HEK293 (cell line): ENCODE measurements around the gene TAF8.

Experiments
- BCL11A ChIP-seq: fragments of 450-650 bp; formaldehyde crosslinking; IDR thresholded peaks from 2 replicates; pipeline ENCODE4 v1.5.1; 2016; ENCODE audit warnings: low read depth, missing biosample characterization, missing genetic modification characterization
- BCL11B ChIP-seq: fragments of 450-650 bp; formaldehyde crosslinking; IDR thresholded peaks from 2 replicates; pipeline ENCODE4 v1.5.1; 2016; ENCODE audit warnings: low read depth, missing biosample characterization, missing genetic modification characterization
- GLIS2 ChIP-seq: fragments of 450-650 bp; formaldehyde crosslinking; IDR thresholded peaks from 2 replicates; pipeline ENCODE4 v1.5.1; 2016; ENCODE audit warnings: missing biosample characterization, missing genetic modification characterization
- KLF8 ChIP-seq: fragments of 450-650 bp; formaldehyde crosslinking; IDR thresholded peaks from 2 replicates; pipeline ENCODE4 v1.5.1; 2016; ENCODE audit warnings: missing biosample characterization, missing genetic modification characterization
- ZBTB21 ChIP-seq: fragments of 450-650 bp; formaldehyde crosslinking; IDR thresholded peaks from 2 replicates; pipeline ENCODE4 v1.5.1; 2017; ENCODE audit warnings: missing biosample characterization, missing genetic modification characterization
- ZBTB7A ChIP-seq: fragments of 450-650 bp; formaldehyde crosslinking; IDR thresholded peaks from 2 replicates; pipeline ENCODE4 v1.5.1; 2016; ENCODE audit warnings: low read depth, missing biosample characterization, missing genetic modification characterization
- ZEB2 ChIP-seq: fragments of 450-650 bp; formaldehyde crosslinking; IDR thresholded peaks from 2 replicates; pipeline ENCODE4 v1.5.1; 2016; ENCODE audit warnings: missing biosample characterization, missing genetic modification characterization
- ZNF146 ChIP-seq: fragments of 450-650 bp; formaldehyde crosslinking; IDR thresholded peaks from 2 replicates; pipeline ENCODE4 v1.5.1; 2016; ENCODE audit warnings: missing biosample characterization, missing genetic modification characterization
- ZNF19 ChIP-seq: fragments of 450-650 bp; formaldehyde crosslinking; IDR thresholded peaks from 2 replicates; pipeline ENCODE4; 2016; ENCODE audit warnings: missing biosample characterization, missing genetic modification characterization, low read depth
- ZNF2 ChIP-seq: fragments of 450-650 bp; formaldehyde crosslinking; IDR thresholded peaks from 2 replicates; pipeline ENCODE4 v1.5.1; 2016; ENCODE audit warnings: missing biosample characterization, missing genetic modification characterization
- ZNF394 ChIP-seq: fragments of 450-650 bp; formaldehyde crosslinking; IDR thresholded peaks from 2 replicates; pipeline ENCODE4 v1.5.1; 2016; ENCODE audit warnings: missing biosample characterization, missing genetic modification characterization, mild to moderate bottlenecking, moderate library complexity, borderline replicate concordance
- ZNF585B ChIP-seq: fragments of 450-650 bp; formaldehyde crosslinking; IDR thresholded peaks from 2 replicates; pipeline ENCODE4 v1.5.1; 2016; ENCODE audit warnings: missing biosample characterization, missing genetic modification characterization
- ZNF626 ChIP-seq: fragments of 450-650 bp; sonication (Bioruptor Pico); formaldehyde crosslinking; IDR thresholded peaks from 2 replicates; pipeline ENCODE4 v1.5.1; 2018; ENCODE audit warnings: missing biosample characterization, missing genetic modification characterization, inconsistent platforms
- ZNF660 ChIP-seq: fragments of 450-650 bp; IDR thresholded peaks from 2 replicates; pipeline ENCODE4 v1.5.1; 2018; ENCODE audit warnings: missing biosample characterization, mild to moderate bottlenecking, missing genetic modification characterization
- ZNF701 ChIP-seq: fragments of 450-650 bp; formaldehyde crosslinking; IDR thresholded peaks from 2 replicates; pipeline ENCODE4 v1.5.1; 2016; ENCODE audit warnings: missing biosample characterization, missing genetic modification characterization
- ZXDB ChIP-seq: fragments of 450-650 bp; formaldehyde crosslinking; IDR thresholded peaks from 2 replicates; pipeline ENCODE4 v1.5.1; 2016; ENCODE audit warnings: missing biosample characterization, missing genetic modification characterization
- TF ChIP-seq, protein P1 (sequence below): fragments of 450-650 bp; formaldehyde crosslinking; IDR thresholded peaks from 2 replicates; pipeline ENCODE4 v1.5.1; 2016; ENCODE audit warnings: missing biosample characterization, missing genetic modification characterization, borderline replicate concordance
- TF ChIP-seq, protein P2 (sequence below): fragments of 450-650 bp; formaldehyde crosslinking; IDR thresholded peaks from 2 replicates; pipeline ENCODE4 v1.5.1; 2016; ENCODE audit warnings: missing biosample characterization, missing genetic modification characterization
- TF ChIP-seq, protein P3 (sequence below): sonication (generic); formaldehyde crosslinking; IDR thresholded peaks from 2 replicates; pipeline ENCODE4 v1.8.1; 2022; ENCODE audit warnings: mild to moderate bottlenecking, moderate library complexity, missing genetic modification reagents
- TF ChIP-seq, protein P4 (sequence below): fragments of 450-650 bp; formaldehyde crosslinking; conservative IDR thresholded peaks from 2 replicates; pipeline ENCODE4 v1.5.1; 2016; ENCODE audit warnings: low read depth, missing biosample characterization, missing genetic modification characterization
- TF ChIP-seq, protein P5 (sequence below): fragments of 450-650 bp; formaldehyde crosslinking; IDR thresholded peaks from 2 replicates; pipeline ENCODE4 v1.5.1; 2017; ENCODE audit warnings: missing biosample characterization, missing genetic modification characterization

Gene TAF8

DNA sequence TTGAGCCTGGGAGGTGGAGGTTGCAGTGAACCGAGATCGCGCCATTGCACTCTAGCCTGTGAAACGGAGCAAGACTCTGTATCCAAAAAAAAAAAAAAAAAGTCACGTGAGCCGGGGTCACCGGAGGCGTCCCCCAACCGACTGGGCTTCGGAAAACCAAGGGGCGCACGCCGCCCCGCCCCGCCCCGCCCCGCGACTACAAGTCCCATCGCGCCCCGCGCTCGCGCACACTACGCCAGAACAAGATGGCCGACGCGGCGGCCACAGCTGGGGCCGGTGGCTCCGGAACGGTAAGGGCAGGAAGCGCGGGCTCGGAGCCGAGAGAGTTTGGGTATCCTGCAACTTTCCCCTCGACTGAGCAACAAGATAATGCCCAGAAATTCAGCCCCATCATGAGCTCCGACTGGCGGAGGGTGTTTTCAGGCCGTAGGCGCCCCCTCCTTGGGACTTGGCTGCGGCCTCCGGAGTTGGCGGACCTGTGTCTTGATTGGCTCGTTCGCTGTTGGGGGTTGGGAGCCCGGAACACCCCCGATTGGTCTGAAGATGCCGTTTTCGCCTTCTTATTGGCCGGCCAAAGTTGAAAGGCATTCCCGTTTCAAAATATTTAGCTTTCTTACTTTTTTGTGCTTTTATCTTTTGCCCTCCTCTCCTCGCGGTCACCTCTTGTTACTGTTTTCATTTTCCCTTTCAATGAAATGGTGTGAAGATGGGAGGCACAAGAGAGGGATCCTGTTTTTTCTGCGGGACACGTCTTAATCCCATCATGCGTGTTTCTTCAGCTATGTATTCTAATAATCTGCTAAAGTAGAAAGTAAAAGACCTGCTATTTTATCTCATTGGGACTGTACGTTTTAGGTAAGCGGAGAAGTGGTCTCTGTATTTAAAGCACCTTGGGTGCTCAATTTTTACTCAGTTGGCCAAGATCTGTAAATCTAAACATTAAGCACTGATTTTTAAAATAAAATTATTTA, at the start of gene TAF8 (continued):
- TF ChIP-seq, protein P1, sequence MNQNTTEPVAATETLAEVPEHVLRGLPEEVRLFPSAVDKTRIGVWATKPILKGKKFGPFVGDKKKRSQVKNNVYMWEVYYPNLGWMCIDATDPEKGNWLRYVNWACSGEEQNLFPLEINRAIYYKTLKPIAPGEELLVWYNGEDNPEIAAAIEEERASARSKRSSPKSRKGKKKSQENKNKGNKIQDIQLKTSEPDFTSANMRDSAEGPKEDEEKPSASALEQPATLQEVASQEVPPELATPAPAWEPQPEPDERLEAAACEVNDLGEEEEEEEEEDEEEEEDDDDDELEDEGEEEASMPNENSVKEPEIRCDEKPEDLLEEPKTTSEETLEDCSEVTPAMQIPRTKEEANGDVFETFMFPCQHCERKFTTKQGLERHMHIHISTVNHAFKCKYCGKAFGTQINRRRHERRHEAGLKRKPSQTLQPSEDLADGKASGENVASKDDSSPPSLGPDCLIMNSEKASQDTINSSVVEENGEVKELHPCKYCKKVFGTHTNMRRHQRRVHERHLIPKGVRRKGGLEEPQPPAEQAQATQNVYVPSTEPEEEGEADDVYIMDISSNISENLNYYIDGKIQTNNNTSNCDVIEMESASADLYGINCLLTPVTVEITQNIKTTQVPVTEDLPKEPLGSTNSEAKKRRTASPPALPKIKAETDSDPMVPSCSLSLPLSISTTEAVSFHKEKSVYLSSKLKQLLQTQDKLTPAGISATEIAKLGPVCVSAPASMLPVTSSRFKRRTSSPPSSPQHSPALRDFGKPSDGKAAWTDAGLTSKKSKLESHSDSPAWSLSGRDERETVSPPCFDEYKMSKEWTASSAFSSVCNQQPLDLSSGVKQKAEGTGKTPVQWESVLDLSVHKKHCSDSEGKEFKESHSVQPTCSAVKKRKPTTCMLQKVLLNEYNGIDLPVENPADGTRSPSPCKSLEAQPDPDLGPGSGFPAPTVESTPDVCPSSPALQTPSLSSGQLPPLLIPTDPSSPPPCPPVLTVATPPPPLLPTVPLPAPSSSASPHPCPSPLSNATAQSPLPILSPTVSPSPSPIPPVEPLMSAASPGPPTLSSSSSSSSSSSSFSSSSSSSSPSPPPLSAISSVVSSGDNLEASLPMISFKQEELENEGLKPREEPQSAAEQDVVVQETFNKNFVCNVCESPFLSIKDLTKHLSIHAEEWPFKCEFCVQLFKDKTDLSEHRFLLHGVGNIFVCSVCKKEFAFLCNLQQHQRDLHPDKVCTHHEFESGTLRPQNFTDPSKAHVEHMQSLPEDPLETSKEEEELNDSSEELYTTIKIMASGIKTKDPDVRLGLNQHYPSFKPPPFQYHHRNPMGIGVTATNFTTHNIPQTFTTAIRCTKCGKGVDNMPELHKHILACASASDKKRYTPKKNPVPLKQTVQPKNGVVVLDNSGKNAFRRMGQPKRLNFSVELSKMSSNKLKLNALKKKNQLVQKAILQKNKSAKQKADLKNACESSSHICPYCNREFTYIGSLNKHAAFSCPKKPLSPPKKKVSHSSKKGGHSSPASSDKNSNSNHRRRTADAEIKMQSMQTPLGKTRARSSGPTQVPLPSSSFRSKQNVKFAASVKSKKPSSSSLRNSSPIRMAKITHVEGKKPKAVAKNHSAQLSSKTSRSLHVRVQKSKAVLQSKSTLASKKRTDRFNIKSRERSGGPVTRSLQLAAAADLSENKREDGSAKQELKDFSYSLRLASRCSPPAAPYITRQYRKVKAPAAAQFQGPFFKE (tag by site-specific recombination): no peak
- TF ChIP-seq BCL11B (tag by site-specific recombination) (no peak), ZNF626 (tag by site-specific recombination) (no peak), ZBTB7A (tag by site-specific recombination) (0 out of 2 replicates have a peak, but pooled peaks have one; percentile 62), ZEB2 (tag by site-specific recombination) (peak; percentile 94), ZNF2 (tag by site-specific recombination) (peak; percentile 69; the same call in 1 of the 2 replicates), GLIS2 (peak; percentile 57; the same call in 1 of the 2 replicates), KLF8 (tag by site-specific recombination) (peak; percentile 89; the same call in 1 of the 2 replicates), ZBTB21 (tag by site-specific recombination) (no peak), ZXDB (tag by site-specific recombination) (peak; percentile 95), ZNF394 (tag by site-specific recombination) (peak; percentile 86; the same call in 1 of the 2 replicates), ZNF660 (tag by site-specific recombination) (peak; percentile 64; the same call in 1 of the 2 replicates), ZNF19 (tag by site-specific recombination) (no peak), ZNF146 (tag by site-specific recombination) (no peak), BCL11A (no peak), ZNF701 (tag by site-specific recombination) (no peak), ZNF585B (tag by site-specific recombination) (no peak)
- TF ChIP-seq, protein P2, sequence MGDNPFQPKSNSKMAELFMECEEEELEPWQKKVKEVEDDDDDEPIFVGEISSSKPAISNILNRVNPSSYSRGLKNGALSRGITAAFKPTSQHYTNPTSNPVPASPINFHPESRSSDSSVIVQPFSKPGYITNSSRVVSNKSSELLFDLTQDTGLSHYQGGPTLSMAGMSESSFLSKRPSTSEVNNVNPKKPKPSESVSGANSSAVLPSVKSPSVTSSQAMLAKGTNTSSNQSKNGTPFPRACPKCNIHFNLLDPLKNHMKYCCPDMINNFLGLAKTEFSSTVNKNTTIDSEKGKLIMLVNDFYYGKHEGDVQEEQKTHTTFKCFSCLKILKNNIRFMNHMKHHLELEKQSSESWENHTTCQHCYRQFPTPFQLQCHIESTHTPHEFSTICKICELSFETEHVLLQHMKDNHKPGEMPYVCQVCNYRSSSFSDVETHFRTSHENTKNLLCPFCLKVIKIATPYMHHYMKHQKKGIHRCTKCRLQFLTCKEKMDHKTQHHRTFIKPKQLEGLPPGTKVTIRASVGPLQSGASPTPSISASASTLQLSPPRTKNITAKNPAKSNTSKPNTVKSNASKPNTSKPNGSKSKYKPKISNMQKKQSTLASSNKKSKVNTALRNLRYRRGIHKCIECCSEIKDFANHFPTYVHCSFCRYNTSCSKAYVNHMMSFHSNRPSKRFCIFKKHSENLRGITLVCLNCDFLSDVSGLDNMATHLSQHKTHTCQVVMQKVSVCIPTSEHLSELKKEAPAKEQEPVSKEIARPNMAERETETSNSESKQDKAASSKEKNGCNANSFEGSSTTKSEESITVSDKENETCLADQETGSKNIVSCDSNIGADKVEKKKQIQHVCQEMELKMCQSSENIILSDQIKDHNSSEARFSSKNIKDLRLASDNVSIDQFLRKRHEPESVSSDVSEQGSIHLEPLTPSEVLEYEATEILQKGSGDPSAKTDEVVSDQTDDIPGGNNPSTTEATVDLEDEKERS: no peak
- TF ChIP-seq, protein P3, sequence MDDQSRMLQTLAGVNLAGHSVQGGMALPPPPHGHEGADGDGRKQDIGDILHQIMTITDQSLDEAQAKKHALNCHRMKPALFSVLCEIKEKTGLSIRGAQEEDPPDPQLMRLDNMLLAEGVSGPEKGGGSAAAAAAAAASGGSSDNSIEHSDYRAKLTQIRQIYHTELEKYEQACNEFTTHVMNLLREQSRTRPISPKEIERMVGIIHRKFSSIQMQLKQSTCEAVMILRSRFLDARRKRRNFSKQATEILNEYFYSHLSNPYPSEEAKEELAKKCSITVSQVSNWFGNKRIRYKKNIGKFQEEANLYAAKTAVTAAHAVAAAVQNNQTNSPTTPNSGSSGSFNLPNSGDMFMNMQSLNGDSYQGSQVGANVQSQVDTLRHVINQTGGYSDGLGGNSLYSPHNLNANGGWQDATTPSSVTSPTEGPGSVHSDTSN: peak; percentile 78; the same call in 1 of the 2 replicates
- TF ChIP-seq, protein P4, sequence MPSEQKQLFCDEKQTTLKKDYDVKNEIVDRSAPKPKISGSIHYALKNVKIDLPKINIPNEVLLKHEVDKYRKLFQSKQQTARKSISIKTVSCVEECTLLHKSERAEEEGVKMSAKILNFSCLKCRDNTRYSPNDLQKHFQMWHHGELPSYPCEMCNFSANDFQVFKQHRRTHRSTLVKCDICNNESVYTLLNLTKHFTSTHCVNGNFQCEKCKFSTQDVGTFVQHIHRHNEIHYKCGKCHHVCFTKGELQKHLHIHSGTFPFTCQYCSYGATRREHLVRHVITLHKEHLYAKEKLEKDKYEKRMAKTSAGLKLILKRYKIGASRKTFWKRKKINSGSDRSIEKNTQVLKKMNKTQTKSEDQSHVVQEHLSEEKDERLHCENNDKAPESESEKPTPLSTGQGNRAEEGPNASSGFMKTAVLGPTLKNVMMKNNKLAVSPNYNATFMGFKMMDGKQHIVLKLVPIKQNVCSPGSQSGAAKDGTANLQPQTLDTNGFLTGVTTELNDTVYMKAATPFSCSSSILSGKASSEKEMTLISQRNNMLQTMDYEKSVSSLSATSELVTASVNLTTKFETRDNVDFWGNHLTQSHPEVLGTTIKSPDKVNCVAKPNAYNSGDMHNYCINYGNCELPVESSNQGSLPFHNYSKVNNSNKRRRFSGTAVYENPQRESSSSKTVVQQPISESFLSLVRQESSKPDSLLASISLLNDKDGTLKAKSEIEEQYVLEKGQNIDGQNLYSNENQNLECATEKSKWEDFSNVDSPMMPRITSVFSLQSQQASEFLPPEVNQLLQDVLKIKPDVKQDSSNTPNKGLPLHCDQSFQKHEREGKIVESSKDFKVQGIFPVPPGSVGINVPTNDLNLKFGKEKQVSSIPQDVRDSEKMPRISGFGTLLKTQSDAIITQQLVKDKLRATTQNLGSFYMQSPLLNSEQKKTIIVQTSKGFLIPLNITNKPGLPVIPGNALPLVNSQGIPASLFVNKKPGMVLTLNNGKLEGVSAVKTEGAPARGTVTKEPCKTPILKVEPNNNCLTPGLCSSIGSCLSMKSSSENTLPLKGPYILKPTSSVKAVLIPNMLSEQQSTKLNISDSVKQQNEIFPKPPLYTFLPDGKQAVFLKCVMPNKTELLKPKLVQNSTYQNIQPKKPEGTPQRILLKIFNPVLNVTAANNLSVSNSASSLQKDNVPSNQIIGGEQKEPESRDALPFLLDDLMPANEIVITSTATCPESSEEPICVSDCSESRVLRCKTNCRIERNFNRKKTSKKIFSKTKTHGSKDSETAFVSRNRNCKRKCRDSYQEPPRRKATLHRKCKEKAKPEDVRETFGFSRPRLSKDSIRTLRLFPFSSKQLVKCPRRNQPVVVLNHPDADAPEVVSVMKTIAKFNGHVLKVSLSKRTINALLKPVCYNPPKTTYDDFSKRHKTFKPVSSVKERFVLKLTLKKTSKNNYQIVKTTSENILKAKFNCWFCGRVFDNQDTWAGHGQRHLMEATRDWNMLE (tag by site-specific recombination): 0 out of 2 replicates have a peak, but pooled peaks have one; percentile 23
- TF ChIP-seq, protein P5, sequence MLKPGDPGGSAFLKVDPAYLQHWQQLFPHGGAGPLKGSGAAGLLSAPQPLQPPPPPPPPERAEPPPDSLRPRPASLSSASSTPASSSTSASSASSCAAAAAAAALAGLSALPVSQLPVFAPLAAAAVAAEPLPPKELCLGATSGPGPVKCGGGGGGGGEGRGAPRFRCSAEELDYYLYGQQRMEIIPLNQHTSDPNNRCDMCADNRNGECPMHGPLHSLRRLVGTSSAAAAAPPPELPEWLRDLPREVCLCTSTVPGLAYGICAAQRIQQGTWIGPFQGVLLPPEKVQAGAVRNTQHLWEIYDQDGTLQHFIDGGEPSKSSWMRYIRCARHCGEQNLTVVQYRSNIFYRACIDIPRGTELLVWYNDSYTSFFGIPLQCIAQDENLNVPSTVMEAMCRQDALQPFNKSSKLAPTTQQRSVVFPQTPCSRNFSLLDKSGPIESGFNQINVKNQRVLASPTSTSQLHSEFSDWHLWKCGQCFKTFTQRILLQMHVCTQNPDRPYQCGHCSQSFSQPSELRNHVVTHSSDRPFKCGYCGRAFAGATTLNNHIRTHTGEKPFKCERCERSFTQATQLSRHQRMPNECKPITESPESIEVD (tag by site-specific recombination): peak; percentile 77
